COLO829 (cell line): ENCODE results near the gene CDCP1.
"Not testable (repeated sequence)": the region's sequence is repeated elsewhere in the genome, so short reads cannot be mapped to it uniquely, and the experiment has no call there.

Experiments used
- DNase-seq: peaks from one replicate; pipeline ENCODE4 v3.0.0; 2012; ENCODE audit warnings: low spot score

CDCP1 gene

GRCh38 chr3:45171283-45171682 lies 25.1 kb upstream of the CDCP1 start:
- DNase-seq, result no peak

- DNase-seq, result no peak
These were observed 23.9 kb upstream of the CDCP1 start for GRCh38 chr3:45170096-45170495.

- DNase-seq, result no peak
These were observed 23.1 kb upstream of the CDCP1 start for GRCh38 chr3:45169125-45169904.

GRCh38 chr3:45168451-45168850 lies 22.3 kb upstream of the CDCP1 start:
- no peak for DNase-seq

DNA sequence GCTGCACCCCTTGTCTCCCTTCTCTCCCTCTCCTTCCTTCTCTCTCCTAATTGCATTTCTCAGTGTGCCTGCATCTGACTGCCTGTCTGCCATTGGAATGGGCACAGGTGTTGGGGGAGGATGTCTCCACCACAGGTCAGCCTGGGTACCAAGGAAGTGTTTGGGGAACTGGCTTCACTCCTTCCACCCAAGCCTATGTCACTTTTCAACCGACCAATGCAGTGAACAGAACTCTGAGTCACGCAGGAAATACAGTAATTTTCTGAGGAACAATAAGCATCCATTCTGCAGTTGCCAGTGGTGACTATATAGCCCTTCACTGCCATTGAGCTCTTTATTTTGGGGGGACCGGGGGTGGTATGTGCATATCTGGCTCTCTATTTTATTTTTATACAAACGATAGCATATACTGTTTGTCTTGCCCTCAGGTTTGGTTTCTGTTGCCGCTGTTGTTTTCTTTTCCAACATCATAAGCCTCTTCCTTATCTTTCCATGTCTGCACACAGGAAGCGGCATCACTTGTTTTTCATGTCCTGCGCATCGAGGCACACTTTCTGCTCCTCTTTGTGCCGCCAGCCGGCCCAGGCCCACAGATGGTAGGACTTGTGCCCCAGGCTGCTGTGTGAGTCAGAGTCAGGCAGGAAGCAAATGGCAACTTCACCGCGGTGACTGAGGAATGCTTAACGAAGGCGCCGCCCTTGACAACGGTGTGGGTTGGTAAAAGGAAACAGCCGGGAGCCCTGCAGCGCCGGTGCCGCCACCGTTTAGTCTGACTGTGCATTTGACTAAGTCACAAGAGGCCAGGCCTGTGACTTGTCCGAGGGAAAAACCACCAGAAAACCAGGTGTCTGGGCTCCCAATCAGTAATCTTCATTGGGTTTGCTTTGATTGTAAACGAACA lies 21.1 kb upstream of the CDCP1 start:
- DNase-seq, result peak; percentile 97

- DNase-seq, result no peak
These were observed 20.2 kb upstream of the CDCP1 start for GRCh38 chr3:45166321-45166879.

DNA sequence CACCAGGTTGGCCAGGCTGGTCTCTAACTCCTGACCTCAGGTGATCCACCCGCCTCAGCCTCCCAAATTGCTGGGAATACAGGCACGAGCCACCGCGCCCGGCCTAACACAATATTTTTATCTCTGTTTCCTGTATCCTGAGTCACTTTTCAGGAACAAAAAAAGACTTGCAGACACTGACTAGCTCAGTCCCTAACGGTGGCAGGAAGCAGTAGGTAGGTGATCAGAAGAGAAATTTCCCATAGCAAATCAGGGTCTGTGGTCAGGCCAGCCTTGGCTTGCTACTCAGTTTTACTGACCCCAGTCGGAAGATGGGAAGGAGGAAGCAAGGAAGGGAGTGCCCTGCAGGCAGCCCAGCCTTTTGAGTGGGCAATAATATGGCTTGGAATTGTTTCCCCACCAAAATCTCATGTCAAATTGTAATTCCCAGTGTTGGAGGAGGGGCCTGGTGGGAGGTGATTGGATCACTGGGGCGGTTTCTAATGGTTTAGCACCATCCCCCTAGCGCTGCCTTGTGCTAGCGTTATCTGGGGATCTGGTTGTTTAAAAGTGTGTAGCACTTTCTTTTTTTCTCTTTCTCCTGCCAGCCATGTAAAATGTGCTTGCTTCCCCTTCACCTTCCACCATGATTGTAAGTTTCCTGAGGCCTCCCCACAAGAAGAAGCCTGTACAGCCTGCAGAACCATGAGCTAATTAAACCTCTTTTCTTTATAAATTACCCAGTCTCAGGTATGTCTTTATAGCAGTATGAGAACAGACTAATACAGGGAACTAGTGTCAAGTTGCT lies 19.5 kb upstream of the CDCP1 start:
- no peak for DNase-seq

GRCh38 chr3:45164056-45164455 lies 17.9 kb upstream of the CDCP1 start:
- no peak for DNase-seq

GRCh38 chr3:45163481-45163880 lies 17.3 kb upstream of the CDCP1 start:
- DNase-seq, result no peak

DNA sequence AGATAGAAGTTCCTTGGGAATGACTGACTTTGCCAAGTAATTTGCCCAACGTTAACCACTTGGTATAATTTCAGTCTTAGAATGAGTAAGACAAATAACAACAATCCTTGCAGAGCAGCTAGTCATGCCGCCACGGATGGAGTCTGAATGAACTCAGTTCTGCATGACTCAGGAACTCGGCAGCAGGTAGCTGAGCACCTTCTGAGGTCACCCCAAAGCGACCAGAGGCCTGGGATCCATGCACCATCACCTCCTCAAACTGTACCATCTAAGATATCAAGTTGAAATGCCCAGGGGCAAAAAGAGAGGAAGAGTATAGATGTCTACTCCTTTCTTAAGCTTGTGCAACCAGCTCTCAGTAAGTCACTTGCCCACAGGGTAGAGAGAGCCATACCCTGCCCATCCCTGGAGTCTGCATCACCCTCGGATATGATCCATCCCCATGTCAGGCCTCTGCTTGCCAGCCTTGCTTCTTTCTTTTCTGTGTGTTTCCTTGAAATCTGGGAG lies 8.5 kb upstream of the CDCP1 start:
- no peak for DNase-seq

DNA sequence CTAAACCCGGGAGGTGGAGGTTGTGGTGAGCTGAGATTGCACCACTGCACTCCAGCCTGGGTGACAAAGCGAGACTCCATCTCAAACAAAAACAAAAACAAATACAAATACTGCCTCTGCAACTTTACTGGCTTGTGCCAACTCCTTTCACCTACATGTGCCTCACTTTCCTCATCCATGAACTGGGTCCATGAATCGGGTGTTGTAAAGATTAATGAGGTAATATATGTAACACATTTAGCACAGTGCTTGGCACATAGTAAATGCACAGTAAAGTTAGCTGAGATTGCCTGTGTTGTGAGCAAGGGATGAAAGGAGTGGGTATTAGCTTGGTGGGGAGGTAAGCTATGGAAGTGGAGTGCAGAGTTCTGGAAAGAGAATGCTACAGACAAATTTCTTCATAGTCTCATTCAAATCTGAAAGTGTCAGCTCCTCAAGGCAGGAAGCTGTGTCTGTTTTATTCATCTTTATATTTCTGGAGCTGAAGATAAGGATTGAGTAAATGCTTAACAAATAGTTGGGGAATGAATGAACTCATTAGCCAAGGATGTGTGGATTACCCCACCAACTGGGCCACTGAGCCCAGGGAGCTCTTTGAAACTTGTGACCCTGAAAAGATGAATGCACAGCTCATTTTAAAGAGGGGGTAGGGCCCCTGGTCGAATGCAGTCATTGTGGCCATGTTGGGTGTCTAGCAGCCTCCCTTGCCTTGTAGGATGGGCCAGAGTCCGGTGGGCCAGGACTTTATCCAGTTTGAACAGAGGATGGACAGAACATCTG lies 7.7 kb upstream of the CDCP1 start:
- DNase-seq, result no peak

DNA sequence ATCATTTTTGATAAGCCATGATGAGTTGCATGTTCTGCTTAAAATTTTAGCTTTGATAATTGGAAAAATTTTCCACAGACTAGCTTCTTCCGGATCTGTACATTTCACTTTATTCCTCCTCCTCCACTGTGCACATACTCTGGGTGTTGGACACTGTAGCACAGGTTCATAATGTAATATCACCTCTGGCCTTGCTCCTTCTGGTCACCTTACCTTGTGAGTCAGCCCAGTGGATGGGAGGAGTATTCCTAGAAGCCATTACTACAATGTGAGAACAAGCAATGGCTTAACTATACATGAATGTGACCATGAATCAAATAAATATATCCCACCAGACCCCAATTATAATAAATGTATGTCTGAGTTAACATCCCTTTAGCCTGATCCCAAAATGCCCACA lies 6.1 kb upstream of the CDCP1 start:
- DNase-seq, result no peak

GRCh38 chr3:45151100-45151499 lies 4.9 kb upstream of the CDCP1 start:
- DNase-seq, result no peak

DNA sequence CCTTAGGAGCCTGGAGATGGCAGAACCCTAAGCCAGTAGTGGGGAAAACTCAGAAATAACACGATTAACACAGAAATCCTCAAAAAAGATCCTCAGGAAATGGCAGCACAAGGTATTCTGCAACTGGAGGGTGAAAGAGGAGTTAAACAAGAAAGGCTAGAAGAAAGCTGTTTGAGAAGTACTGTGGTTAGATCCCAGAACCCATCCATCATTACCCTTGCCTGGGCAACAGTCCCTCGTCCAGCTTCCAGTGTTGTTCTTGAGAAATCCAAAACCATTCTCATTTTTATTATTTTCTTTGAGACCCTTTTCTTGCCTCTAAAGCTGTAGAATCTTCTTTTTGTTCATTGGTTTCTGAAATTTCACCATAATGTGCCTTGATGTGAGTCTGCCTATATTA lies 2.7 kb upstream of the CDCP1 start:
- DNase-seq, result no peak

- no peak for DNase-seq
These were observed 955 bp downstream of the CDCP1 start for GRCh38 chr3:45145223-45145622.

GRCh38 chr3:45143673-45144671 lies 2.2 kb downstream of the CDCP1 start:
- no peak for DNase-seq

DNA sequence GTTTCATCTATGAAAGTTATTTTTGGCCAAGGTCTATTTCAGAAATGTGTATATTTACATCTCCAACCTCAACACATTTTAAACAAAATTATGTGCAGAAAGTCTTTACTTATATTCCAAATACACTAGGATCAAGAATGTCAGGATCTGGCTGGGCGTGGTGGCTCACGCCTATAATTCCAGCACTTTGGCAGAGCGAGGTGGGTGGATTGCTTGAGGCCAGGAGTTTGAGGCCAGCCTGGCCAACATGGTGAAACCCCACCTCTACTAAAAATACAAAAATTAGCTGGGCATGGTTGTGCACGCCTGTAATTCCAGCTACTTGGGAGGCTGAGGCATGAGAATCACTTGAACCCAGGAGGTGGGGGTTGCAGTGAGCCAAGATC lies 5.4 kb downstream of the CDCP1 start:
- DNase-seq, result not testable (repeated sequence)

- no peak for DNase-seq
These were observed 5.9 kb downstream of the CDCP1 start for GRCh38 chr3:45140141-45140769.

- no peak for DNase-seq
These were observed 6.6 kb downstream of the CDCP1 start for GRCh38 chr3:45139372-45140140.
